Chondrocyte (in vitro differentiated cells): Measurements from ENCODE around the gene TKT. TPM values are rescaled to one million over a fixed set of nuclear protein-coding genes. Genes with fewer than 3 reads are reported as not detected.

Experiments
- DNase-seq: peaks from one replicate; pipeline ENCODE4 v3.0.0; 2021; ENCODE audit warnings: mixed read lengths, low spot score
- H3K27ac Mint-ChIP-seq: one replicate; pipeline ENCODE4 v1.8.0; 2021; ENCODE audit warnings: mild to moderate bottlenecking, moderate library complexity, mixed read lengths; ENCODE audit not compliant: unreplicated experiment
- H3K27me3 Mint-ChIP-seq: 2 replicates; pipeline ENCODE4 v1.8.0; 2021; ENCODE audit warnings: low read depth, mixed read lengths
- H3K36me3 Mint-ChIP-seq: 2 replicates; pipeline ENCODE4 v1.8.0; 2021; ENCODE audit warnings: low read depth, mixed read lengths
- H3K4me1 Mint-ChIP-seq: 2 replicates; pipeline ENCODE4 v1.8.0; 2021; ENCODE audit warnings: low read depth, mild to moderate bottlenecking, mixed read lengths
- H3K4me3 Mint-ChIP-seq: one replicate; pipeline ENCODE4 v1.8.0; 2021; ENCODE audit warnings: mild to moderate bottlenecking, moderate library complexity, mixed read lengths; ENCODE audit not compliant: unreplicated experiment
- H3K9me3 Mint-ChIP-seq: 2 replicates; pipeline ENCODE4 v1.8.0; 2021; ENCODE audit warnings: low read depth, mixed read lengths
- long read RNA-seq: library from polyadenylated mRNA; stranded (forward); transcript quantifications from one replicate; pipeline ENCODE4 v2.0.0, GENCODE V29; 2021
- total RNA-seq: library from RNA; stranded (reverse); gene quantifications from 3 replicates; pipeline ENCODE4 v1.2.1, GENCODE V29; 2021
- TF ChIP-seq, protein P1 (sequence below): fragments of 200-600 bp; sonication (generic); IDR thresholded peaks from 2 replicates; pipeline ENCODE4 v1.5.0; 2021; ENCODE audit warnings: antibody characterized with exemption, mild to moderate bottlenecking, moderate library complexity

TKT gene, protein sequence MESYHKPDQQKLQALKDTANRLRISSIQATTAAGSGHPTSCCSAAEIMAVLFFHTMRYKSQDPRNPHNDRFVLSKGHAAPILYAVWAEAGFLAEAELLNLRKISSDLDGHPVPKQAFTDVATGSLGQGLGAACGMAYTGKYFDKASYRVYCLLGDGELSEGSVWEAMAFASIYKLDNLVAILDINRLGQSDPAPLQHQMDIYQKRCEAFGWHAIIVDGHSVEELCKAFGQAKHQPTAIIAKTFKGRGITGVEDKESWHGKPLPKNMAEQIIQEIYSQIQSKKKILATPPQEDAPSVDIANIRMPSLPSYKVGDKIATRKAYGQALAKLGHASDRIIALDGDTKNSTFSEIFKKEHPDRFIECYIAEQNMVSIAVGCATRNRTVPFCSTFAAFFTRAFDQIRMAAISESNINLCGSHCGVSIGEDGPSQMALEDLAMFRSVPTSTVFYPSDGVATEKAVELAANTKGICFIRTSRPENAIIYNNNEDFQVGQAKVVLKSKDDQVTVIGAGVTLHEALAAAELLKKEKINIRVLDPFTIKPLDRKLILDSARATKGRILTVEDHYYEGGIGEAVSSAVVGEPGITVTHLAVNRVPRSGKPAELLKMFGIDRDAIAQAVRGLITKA
- 165 to 299 TPM (median 169 TPM) in 3 replicates for total RNA-seq
- long read RNA-seq, transcript TKT-208 (14 exons, 3,010 nt), result major isoform, 47 of 57 reads
- long read RNA-seq, partial matches to known transcripts, result 8 of 57 reads
- long read RNA-seq, other reads (novel, unspliced or antisense), result 1 of 57 reads

DNA sequence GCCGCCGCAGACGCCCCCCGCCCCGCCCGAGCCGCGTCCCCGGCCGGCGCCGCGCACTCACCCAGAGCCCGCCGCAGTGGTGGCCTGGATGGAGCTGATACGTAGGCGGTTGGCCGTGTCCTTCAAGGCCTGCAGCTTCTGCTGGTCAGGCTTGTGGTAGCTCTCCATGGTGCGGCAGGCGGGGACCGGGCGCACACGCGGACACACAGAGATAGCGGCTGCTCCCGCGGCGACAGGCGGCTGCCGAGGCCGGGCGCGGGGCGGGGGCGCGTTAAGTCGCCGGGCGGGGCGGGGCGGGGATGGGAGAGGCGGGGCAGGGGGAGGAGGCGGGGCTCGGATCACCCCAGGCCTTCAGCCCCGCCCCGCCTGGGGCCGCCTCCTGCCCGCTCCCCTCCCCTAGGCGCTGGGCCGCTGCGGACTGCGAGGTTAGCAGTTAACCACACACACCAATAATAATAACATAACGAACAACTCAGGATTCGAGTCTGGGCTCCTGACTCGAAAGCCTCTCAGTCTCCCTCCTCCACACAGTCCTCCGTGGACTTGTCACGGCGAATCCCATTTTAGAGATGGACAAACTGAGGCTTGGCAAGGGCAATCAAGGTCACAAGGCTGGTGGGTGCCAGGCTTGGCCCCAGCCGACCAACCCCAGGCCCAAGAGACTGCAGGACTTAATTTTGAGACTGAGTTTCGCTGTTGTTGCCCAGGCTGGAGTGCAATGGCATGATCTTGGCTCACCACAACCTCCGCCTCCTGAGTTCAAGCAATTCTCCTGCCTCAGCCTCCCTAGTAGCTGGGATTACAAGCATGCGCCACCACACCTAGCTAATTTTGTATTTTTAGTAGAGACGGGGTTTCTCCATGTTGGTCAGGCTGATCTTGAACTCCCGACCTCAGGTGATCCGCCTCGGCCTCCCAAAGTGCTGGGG, at the start of gene TKT:
Gene TKT (minus strand): TSS at position 248 of the 929 bp plus-strand sequence. CDS start 80 bp downstream, at position 168.
- TF ChIP-seq, protein P1, sequence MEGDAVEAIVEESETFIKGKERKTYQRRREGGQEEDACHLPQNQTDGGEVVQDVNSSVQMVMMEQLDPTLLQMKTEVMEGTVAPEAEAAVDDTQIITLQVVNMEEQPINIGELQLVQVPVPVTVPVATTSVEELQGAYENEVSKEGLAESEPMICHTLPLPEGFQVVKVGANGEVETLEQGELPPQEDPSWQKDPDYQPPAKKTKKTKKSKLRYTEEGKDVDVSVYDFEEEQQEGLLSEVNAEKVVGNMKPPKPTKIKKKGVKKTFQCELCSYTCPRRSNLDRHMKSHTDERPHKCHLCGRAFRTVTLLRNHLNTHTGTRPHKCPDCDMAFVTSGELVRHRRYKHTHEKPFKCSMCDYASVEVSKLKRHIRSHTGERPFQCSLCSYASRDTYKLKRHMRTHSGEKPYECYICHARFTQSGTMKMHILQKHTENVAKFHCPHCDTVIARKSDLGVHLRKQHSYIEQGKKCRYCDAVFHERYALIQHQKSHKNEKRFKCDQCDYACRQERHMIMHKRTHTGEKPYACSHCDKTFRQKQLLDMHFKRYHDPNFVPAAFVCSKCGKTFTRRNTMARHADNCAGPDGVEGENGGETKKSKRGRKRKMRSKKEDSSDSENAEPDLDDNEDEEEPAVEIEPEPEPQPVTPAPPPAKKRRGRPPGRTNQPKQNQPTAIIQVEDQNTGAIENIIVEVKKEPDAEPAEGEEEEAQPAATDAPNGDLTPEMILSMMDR, result no peak
- Mint-ChIP-seq H3K27ac (peak within 1 kb of the TSS; percentile 88), H3K9me3 (no peaks in the 10 kb centered on the region), H3K27me3 (no peaks in the 10 kb centered on the region), H3K36me3 (no peaks in the 10 kb centered on the region), H3K4me3 (peak within 1 kb of the TSS; percentile 89), H3K4me1 (peaks cover 51% of the 10 kb centered on the region)
- no peak for DNase-seq

DNA sequence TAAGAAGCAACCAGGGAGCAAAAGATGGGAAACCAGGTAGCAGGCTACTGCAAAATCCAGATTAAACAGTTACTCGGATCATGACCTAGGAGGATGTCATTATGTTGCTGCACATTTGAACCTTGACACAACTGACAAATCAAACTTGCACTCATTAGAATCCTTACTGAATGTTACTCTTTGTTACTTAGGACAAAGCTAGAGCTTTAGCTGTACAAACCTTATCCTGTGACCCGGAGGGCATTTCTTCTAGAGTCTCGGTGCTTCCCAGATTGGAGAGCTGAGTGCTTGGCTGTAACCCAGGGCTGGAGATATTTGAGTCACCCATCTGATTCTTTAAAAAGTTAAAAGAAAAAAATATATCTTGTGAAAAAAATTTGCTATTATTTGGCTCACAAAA, 48.1 kb upstream of the TKT start:
- no peak overlapping the region for H3K27ac Mint-ChIP-seq
- TF ChIP-seq, protein P1, result no peak
- no peaks in the 10 kb centered on the region for H3K27me3 Mint-ChIP-seq
- peaks cover 14% of the 10 kb centered on the region for H3K36me3 Mint-ChIP-seq
- no peaks in the 10 kb centered on the region for H3K9me3 Mint-ChIP-seq
- peaks cover 9% of the 10 kb centered on the region for H3K4me1 Mint-ChIP-seq
- no peak overlapping the region for H3K4me3 Mint-ChIP-seq
- DNase-seq, result no peak

DNA sequence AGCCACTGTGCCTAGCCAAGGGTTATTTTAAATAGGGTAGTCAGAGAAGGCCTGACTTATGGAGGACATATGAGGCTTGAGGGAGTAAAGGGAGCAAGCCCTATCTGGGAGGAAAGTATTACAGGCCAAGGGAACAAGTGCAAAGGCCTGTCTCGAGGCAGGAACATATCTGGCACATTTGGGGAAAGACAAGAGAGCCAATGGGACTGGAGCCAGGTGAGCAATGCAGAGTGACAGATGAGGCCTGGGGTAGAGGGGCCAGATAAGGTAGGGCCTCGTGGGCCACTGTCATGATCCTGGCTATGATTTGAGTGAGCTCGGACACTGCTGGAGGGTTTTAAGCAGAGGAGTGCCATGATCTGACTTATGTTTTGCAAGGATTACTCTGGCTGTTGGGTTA, 47.7 kb upstream of the TKT start:
- DNase-seq, result no peak
- TF ChIP-seq, protein P1, result no peak
- Mint-ChIP-seq H3K4me1 (peaks cover 9% of the 10 kb centered on the region), H3K27me3 (no peaks in the 10 kb centered on the region), H3K9me3 (no peaks in the 10 kb centered on the region), H3K36me3 (peaks cover 12% of the 10 kb centered on the region), H3K27ac (peak overlapping the region; percentile 8), H3K4me3 (no peak overlapping the region)

DNA sequence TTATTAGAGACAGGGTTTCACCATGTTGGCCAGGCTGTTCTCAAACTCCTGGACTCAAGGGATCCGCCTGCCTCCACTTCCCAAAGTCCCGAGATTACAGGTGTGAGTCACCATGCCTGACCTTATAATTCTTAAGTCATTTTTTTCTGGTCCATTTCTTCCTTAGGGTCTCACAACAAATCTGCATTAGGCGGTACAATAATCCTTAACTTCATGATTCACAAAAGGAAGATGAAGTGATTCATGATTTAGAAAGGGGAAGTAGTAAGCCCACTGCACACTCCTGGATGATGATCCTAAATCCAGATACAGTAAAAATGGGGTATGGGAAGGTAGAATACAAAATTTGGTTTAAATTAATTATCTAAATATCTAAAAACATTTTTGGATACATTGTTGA, 45.0 kb upstream of the TKT start:
- Mint-ChIP-seq H3K27me3 (no peaks in the 10 kb centered on the region), H3K9me3 (no peaks in the 10 kb centered on the region), H3K4me1 (peaks cover 7% of the 10 kb centered on the region), H3K27ac (peak overlapping the region; percentile 27), H3K4me3 (no peak overlapping the region), H3K36me3 (peaks cover 13% of the 10 kb centered on the region)
- no peak for DNase-seq
- TF ChIP-seq, protein P1, result no peak
